Activated CD4-positive, alpha-beta T cell treated with anti-CD3 and anti-CD28 coated beads for 1 hour (primary cell): Measurements from ENCODE around the gene HSD3B2.
"Not testable (repeated sequence)": the region's sequence is repeated elsewhere in the genome, so short reads cannot be mapped to it uniquely, and the experiment has no call there.

Experiments used
- DNase-seq: peaks from one replicate; pipeline ENCODE4 v3.0.0-alpha.2; 2020

The HSD3B2 gene

DNA sequence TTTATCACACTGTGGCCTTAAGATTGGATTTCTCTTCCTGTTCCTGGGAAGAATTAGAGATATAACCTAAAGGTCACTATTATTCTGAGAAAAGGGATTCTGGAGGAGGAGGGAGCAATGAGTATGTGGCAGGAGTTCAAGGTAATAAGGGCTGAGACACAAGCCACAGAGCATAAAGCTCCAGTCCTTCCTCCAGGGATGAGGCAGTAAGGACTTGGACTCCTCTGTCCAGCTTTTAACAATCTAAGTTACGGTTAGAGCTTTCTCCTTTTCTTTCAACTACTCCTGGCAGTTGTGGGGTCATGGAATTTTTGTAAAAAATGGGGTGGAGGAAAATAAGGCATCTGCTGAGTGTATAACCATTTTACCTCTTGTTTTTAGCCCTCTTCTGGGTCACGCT is at the start of gene HSD3B2:
Gene HSD3B2, plus strand, starts transcription at position 201 of the 400 bp plus-strand sequence. CDS start 270 bp downstream, outside the sequence.
- no peak for DNase-seq

DNA sequence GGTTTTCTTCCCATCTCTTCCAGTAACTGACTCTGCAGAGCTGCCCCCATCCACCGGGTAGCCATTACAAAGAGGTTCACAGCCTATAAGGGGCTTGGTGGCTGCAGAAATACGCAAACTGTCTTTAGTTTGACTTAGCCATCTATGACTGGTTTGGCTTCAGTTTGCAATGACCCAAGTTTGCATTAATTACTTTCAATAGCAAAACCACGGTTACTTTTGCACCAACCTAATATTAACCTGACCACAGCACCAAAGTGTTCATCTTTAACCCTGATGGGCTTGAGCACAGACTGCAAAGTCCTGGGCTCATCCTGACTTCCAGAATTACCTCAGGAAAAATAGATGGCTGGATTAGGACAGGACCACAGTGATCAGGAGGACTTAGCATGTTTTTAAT is 48.5 kb upstream of the HSD3B2 start:
- DNase-seq: no peak

DNA sequence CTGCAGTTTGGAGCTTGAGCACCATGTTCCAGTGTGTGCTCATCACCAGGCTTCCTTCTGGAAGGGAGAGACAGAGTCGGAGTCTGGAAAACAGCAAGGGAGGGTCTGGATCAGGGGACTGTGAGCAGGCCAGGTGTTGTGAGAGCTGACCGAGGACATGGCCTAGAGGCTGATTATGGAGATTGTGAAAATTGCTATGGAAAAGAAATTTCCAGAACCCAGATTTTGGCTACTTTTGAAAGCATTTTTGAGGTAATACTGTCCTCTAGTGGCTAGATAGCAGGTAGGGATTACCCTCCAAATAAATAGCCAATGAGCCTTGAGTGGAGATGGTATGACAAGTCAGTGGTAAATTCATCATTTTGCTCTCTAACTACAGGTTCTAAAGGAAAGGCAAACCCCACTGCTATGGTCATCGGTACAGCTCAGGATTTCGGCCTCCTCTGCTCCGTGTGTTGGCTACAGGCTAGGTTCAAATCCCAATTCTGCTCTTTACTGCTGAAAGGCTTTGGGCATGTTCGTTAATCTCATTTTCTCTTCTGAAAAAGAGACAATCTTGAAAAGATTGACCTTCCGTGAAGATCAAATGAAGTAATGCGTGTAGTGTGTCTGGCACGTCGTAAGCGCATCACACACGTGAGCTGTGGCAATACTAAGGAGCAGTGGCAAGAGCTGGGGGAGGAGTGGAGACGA is 47.4 kb upstream of the HSD3B2 start:
- no peak for DNase-seq

DNA sequence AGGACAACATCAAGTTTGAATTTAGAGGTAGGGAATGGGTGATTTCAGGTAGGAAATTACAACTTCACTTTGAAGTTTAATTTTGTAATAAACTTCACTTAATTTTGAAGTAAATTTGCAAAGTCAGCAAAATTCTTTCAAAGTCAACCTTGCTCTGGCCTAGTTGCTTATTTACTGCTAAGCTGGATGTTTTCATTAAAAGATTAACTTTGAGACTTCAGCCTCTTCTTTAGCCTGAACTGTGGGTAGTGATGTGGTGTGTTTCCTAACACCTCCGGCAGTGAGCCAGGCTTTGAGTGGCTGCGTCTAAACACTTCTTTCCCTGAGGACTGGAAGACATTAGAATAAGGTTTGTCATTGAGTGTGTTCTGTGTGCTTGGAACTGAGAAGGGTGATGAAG is 46.4 kb upstream of the HSD3B2 start, which contains the start of gene HAO2:
Gene HAO2, plus strand, starts transcription at position 232 of the 400 bp plus-strand sequence. CDS start 12,301 bp downstream, outside the sequence.
- no peak for DNase-seq

DNA sequence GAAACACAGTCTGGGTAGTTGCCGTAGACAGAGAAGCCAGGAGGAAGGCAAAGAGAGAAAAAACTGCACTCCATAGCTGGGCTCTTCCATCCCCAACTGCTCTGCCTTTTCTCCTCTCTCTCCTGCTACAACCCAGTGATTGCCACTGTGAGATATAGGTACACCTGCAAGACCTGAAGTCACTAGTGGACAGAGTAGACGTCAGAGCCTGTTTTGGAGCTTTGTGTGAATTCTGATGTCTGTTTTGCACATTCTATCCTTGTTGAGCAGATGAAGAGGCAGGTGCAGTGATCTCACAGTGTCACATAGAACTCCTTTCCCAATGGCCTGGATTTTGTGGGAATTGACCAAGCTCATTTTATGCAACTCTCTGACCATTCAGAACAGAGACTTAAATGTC is 44.2 kb upstream of the HSD3B2 start:
- no peak for DNase-seq

DNA sequence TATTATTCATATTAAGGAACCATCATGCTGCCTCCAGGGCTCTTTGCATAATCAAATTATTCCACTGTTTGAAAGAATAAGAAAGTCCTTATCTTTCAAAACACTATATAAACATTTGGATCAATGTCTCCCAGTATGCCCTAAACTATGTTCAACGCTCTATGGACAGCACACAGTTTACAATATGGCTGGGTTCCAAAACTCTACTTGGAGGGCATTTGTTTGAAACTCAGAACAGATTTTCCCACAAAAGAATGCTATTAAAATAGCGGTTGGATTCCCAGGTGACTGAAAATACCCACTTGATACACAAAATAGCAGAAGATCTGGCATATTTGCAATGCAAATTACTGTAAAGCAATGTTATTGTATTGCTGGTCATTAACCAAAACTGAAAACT is 43.1 kb upstream of the HSD3B2 start:
- no peak for DNase-seq

DNA sequence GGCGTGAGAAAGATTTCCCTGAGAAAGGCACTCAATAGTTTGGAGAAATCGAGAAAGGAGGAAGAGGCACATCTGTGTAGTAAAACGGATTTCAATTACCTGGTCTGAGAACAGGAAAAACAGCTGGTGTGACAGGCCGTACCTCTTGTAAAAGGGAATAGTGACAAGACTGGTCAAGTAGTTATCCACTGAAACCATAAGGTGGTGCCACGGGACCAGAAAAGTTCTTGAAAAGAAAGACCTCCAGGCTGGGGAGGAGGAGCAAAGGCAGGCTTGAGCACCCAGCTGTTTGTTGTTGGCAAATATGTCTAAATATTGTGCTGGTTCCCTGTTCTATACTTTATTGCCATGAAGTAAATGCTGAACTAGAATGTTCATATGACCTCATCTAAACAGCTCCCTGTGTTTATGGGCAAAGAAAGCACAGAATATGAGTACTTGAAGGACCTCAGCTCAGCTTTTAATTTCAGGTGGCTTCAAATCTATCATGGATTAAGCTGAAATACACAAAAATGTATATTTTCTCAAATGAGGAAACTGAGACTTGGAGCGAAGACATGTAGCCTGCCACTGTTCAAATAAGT is 42.4 kb upstream of the HSD3B2 start:
- no peak for DNase-seq

DNA sequence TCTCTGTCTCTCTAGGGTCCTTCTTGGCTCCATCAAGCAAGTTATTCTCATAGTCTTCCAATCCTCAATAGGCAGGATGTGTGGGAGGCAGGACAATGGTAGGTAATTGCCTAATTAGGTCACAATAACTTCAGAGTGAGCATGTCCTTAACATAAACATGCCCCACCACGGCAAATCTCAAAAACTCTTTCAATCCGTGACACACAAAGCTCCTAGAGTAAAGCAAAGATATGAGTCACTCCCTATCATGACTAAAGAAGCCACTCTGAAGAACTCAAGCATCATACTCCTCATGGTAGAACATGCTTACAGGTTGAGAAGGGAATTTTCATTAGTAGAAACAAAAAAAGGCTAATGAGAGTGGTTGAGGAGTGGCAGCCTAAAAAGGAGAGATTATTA is 41.5 kb upstream of the HSD3B2 start:
- no peak for DNase-seq

DNA sequence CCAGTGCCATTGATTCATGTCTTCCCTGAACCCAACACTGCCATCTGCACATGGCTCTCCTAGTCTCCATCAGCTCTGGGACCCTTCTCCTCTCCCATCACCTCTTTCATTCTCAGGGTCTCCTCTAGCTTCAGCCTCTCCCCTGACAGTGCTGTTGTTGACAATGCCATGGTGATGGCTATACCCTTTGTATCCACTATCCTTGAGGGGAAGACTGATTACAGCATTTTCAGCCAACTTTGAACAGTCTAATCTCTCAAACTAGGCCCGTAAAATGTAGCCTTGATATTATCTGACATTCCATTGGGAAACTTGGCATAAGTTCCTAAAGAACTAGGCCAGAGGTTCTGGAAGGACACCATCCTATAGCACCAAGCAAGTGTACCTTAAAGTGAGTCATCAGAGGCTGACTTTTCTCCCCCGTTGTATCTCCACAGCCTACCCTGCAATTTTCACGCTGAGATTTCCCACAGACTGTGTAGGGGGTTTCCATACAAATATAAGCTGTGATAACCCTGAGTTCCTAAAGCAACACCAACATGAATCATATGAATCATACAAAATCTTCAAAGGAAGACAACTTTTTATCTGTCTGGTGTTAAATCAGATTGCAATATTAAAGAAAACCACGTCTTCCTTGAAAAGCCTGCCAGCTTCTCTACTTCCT is 40.6 kb upstream of the HSD3B2 start:
- no peak for DNase-seq

DNA sequence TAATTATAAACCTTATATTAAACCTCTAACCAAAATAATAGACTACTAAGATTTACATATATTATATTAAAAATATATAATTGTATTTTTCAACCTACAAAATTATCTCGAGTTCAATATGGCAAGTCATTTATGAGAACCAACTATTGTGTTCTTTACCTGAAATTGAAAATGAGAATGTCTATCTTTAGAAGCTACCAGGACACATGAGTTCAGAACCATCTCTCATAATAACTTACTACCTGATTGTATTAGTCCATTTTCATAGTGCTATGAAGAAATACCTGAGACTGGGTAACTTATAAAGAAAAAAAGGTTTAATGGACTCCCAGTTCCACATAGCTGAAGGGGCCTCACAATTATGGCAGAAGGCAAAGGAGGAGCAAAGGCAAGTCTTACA is 39.6 kb upstream of the HSD3B2 start:
- DNase-seq: no peak

DNA sequence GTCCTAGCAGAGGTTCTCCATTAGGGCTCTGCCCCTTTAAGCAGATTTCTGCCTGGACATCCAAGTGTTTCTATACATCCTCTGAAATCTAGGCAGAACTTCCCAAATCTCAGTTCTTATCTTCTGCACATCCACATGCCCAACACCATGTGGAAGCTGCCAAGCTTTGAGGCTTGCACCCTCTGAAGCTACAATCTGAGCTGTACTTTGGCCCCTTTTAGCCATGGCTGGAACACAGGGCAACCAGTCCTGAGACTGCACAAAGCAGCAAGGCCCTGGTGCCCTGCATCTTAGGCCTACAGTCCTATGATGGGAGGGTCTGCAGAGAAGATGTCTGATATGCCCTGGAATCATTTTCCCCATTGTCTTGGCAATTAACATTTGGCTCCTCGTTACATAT is 38.4 kb upstream of the HSD3B2 start:
- DNase-seq: no peak

DNA sequence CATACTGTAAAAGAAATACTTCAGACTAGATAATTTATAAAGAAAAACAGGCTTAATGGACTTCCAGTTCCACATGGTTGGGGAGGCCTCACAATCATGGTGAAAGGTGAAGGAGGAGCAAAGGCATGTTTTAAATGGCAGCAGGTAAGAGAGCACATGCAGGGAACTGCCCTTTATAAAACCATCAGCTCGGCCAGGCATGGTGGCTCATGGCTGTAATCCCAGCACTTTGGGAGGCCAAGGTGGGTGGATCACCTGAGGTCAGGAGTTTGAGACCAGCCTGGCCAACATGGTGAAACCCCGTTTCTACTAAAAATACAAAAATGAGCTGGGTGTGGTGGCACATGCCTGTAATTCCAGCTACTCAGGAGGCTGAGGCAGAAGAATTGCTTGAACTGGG is 37.4 kb upstream of the HSD3B2 start:
- DNase-seq: not testable (repeated sequence)

DNA sequence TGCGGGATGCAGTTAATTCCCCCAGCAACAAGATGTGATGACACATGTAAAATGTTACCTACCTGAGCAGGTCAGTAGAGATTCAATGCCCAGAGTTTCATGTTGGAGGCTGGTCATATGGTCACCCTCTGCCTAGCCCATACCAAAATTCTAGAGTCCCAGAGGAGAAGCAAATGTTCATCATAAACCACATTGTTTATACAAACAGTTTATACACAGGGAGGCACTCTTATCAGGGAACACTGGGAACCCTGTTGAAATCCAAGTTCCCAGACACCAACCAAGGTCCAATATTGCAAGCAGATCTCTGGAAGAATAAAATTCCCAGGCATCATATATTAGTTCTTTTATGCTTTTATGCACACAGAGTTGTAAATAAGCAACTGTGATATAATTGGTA is 35.8 kb upstream of the HSD3B2 start:
- DNase-seq: no peak

DNA sequence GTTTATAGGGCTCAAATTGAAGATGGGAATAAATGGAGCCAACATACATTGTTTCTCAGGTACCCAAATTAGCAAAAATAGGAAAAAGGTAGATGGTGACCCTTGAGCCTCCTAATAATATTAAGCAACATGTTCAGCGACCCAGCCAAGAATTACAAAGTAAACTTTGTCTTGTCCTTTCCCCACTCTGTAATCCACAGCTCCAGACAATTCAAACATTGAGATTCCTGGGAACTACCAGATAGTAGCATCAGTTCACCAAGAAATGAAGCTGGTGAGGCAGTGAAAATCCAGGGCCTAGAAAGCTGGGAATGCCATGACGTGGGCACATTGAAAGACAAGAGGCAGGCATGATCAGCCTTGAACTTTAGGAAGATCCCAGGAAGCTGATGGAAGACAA is 34.6 kb upstream of the HSD3B2 start:
- no peak for DNase-seq

DNA sequence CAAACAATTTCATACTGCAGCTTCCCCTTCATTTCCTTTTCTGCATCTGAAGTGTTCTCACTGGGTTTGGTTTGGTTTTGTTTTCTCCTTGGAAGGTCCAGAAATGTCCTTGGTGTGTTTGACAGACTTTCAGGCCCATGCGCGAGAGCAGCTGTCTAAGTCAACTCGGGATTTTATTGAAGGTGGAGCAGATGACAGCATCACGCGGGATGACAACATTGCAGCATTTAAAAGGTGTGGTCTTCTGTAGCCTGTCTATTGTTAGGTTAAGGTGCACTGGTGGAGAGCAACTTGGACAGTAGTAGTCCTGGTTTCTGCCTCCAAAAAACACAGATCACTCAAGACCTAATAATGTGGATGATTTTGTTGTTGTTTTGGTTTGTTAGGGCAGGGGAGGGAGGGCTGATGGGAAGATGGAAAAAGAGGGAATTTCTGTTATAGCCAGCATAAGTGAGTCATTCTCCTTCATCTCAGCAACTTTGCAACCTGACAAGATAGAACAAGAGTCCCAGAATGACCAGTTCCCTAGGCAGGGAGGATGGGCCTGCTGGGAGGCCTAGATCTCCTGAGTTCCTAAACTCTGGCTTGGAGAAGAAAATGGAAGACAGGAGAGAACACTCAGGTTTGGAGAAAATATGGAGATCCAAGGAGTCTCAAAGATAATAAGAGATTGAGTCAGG is 33.8 kb upstream of the HSD3B2 start:
- DNase-seq: no peak

DNA sequence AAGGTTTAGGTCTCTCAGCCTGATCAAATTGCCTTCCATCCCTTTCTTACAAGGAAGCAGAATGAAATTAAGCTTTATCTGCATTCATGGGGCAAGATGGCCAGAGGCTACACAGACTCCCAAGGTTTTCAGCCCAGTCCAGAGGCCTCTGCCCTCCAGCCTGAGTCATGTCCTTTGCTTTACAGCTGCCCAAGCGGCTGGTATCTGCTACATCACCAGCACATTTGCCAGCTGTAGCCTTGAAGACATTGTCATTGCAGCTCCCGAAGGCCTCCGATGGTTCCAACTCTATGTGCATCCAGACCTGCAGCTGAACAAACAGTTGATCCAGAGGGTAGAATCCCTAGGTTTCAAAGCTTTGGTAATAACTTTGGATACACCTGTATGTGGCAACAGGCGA is 30.4 kb upstream of the HSD3B2 start:
- DNase-seq: no peak

DNA sequence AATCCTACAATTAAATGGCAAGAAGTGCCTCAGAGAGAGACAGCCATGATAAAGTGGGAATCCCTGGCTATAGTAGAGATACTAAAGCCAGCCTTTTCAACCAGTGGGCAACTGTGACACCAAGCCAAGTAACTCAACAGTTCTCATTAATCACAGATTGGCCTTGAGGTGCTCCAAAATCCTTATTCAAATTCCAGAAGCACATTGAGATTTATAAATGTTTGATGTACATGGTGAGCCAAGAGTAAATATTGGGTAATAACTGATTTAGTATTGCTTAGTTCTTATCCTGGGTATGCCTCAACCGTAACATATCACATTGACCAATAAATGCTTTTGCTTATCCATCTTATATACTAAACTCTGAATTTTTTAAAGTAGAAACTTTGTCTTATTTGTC is 29.3 kb upstream of the HSD3B2 start:
- no peak for DNase-seq

DNA sequence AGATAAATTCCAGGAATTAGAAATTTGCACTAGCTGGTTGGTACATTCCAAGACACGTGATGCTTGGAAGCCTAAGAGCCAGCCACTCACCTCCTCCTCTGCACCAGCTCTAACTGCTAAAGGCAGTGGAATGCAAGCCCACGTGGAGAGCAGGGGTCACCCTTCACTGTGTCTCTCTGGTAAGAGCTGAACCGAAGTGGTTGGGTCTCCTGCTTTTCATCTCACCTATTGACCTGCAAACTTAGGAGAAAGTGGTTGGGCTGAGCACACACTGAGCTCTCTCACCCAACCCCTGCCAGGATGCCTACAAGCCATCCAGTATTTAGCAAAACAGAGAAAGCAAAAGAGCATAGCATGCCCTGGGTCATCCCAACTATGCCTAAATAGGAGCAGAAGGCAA is 27.1 kb upstream of the HSD3B2 start:
- no peak for DNase-seq

DNA sequence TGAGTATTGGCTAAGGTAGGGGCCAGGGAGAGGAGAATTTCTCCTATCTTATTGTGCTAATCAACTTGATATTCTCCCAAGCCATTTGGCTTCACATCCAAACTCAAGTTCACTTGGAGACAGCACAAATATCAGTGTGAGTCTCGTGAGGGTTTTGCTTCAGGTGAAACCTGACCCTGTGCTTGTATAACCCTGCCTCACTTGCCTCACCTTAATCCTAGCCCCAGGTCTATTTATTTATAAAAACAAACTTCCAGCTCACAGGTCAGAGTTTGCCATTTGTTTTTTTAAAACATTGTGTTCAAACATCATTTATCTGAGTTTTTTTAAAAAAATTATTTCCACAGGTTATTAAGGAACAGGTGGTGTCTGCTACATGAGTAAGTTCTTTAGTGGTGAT is 26.5 kb upstream of the HSD3B2 start:
- DNase-seq: no peak

DNA sequence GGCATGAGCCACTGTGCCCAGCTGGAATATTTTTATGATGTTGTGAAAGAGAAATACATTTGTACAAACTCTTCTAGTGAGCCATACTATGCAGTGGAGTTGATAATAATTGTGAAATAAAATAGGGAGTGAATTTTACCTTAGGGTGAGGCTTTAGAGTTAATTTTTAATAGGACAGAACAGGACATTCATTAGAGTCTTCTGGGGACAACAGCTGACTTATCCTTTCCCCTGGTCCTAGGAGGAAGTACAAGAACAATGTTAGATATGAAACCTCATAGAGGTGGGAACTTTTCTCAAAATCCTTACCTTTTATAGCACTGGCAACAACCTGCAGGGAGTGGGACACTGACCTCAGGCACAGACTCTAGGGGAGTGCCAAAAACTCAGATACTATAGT is 24.4 kb upstream of the HSD3B2 start:
- DNase-seq: no peak

DNA sequence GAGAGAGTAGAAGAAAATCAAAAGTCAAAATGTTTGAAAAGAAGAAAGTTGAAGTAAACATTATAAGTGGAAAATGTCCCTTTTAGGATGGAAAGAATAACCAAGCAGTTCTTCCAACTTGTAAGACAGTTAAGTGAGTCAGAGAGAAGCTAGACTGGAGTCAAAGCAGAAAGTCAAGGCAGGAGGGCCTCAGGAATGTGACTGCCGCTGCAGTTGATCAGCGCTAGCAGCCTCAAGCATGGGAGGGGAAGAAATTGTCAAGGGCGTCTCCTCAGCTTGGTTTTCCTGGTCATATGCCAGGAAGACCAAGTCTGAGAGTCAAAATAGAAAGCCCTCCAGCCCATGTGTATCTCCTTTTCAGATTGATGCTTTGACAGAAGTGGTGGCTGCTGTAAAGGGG is 23.2 kb upstream of the HSD3B2 start:
- DNase-seq: no peak

DNA sequence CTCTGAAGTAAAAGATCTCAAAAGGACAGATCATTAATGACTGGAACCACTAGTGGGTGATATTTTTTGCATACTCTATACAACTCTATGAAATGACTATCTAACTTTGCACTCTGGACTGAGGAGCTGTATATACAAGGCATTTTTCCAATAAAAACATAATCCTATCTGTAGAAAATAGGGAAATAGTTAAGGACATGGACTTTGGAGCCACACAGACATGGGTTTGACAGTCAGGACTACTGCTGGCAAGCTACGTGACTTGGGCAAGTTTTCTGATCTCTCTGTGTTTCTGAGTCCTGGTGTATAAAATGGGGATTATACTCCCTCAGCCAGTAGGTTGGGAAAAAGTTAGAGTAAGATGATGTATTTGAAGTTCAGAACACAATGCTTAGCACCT is 20.9 kb upstream of the HSD3B2 start:
- DNase-seq: no peak

DNA sequence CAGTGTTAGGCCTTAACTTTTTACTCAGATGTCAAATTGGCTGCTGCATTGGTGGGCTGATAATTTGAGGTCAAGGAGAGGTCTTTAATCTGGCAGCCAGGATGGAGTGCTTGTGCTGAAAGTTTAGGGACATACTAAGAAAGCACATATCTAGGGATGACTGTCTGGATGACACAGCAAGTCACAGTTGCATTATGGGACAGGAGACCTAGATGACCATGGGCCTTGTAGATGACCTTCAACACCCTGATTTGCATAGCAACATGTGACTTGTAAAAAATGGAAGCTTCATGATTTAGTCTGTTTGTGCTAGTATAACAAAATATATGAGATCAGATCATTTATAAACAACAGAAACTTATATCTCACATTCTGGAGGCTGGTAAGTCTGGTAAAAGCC is 18.0 kb upstream of the HSD3B2 start:
- no peak for DNase-seq

DNA sequence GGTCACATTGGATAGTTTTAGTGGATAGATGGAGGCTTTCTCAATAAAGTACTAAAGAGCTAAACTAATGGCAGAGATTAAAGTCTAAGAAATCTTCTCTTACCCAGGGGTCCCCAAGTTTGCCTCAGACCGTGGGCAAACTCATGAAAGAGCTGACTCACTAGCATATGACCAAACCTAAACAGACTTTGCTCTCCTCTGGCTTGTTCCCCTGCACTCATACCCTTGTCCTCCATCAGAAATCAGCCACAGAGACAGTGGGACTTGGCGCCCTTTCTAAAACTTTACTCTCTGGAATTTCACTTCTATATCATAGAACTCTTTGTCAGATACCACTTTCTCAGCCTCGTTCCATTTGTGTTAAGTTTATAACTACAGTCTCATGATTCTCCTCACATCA is 17.0 kb upstream of the HSD3B2 start:
- DNase-seq: no peak
